PFSK-1 (cell line): ENCODE measurements around the gene ST6GALNAC3.

Source experiments
- POLR2AphosphoS5 ChIP-seq: IDR thresholded peaks from 2 replicates; pipeline ENCODE4 v1.6.1; 2012; ENCODE audit warnings: low read depth, mild to moderate bottlenecking, control low read depth, low read length, moderate library complexity
- SIN3A ChIP-seq: IDR thresholded peaks from 2 replicates; pipeline ENCODE4 v1.6.1; 2012; ENCODE audit warnings: mild to moderate bottlenecking, low read length, moderate library complexity, borderline replicate concordance; ENCODE audit not compliant: insufficient read depth
- TAF1 ChIP-seq: IDR thresholded peaks from 2 replicates; pipeline ENCODE4 v1.6.1; 2012; ENCODE audit warnings: low read length, control low read depth, borderline replicate concordance; ENCODE audit not compliant: insufficient read depth
- TF ChIP-seq, protein P1 (sequence below), 2 experiments: IDR thresholded peaks; 2 replicates each; pipeline versions ENCODE4 v1.6.1 to v1.8.0; 2011 to 2012; ENCODE audit warnings: low read depth in 2 of 2, low read length in 2 of 2, control low read depth in 1 of 2, inconsistent platforms in 1 of 2, mild to moderate bottlenecking in 1 of 2, moderate library complexity in 1 of 2; ENCODE audit not compliant: insufficient read depth in 1 of 2

GRCh38 chr1:76232666-76233065, 158.1 kb downstream of the ST6GALNAC3 start:
- TF ChIP-seq, protein P1, sequence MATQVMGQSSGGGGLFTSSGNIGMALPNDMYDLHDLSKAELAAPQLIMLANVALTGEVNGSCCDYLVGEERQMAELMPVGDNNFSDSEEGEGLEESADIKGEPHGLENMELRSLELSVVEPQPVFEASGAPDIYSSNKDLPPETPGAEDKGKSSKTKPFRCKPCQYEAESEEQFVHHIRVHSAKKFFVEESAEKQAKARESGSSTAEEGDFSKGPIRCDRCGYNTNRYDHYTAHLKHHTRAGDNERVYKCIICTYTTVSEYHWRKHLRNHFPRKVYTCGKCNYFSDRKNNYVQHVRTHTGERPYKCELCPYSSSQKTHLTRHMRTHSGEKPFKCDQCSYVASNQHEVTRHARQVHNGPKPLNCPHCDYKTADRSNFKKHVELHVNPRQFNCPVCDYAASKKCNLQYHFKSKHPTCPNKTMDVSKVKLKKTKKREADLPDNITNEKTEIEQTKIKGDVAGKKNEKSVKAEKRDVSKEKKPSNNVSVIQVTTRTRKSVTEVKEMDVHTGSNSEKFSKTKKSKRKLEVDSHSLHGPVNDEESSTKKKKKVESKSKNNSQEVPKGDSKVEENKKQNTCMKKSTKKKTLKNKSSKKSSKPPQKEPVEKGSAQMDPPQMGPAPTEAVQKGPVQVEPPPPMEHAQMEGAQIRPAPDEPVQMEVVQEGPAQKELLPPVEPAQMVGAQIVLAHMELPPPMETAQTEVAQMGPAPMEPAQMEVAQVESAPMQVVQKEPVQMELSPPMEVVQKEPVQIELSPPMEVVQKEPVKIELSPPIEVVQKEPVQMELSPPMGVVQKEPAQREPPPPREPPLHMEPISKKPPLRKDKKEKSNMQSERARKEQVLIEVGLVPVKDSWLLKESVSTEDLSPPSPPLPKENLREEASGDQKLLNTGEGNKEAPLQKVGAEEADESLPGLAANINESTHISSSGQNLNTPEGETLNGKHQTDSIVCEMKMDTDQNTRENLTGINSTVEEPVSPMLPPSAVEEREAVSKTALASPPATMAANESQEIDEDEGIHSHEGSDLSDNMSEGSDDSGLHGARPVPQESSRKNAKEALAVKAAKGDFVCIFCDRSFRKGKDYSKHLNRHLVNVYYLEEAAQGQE (IDR thresholded peaks at IDR 0.05; ENCODE audit: insufficient read depth in 1 of 2, low read depth in 2 of 2, low read length in 2 of 2), result no peak
- TF ChIP-seq TAF1 (no peak), SIN3A (no peak), POLR2AphosphoS5 (no peak)
